Naive B cell (primary cell): ENCODE data around the gene DGKD. TPM values are rescaled to one million over a fixed set of nuclear protein-coding genes. Genes with fewer than 3 reads are reported as not detected.

Source experiments
- ATAC-seq, 2 donors: fragments of 150-1000 bp; cut with Tn5 transposase; 2 replicates each; pipeline ENCODE4 v1.10.0; 2021; ENCODE audit warnings: low read depth in 2 of 2, mild to moderate bottlenecking in 2 of 2, moderate library complexity in 2 of 2
- DNase-seq: peaks from one replicate; pipeline ENCODE4 v3.0.0; 2022
- H3K27ac Mint-ChIP-seq, 6 donors: one replicate each; pipeline ENCODE4 v1.8.0; 2020 to 2022; ENCODE audit warnings: mild to moderate bottlenecking in 6 of 6, mixed read lengths in 6 of 6, moderate library complexity in 5 of 6, inconsistent platforms in 2 of 6
- H3K27me3 Mint-ChIP-seq, 3 donors: one replicate each; pipeline ENCODE4 v1.8.0; 2021 to 2022; ENCODE audit warnings: mixed read lengths in 3 of 3, mild to moderate bottlenecking in 1 of 3
- H3K36me3 Mint-ChIP-seq, 2 donors: one replicate each; pipeline ENCODE4 v1.8.0; 2020 to 2022; ENCODE audit warnings: mixed read lengths in 2 of 2, inconsistent platforms in 1 of 2, mild to moderate bottlenecking in 1 of 2
- H3K4me1 Mint-ChIP-seq, 3 donors: one replicate each; pipeline ENCODE4 v1.8.0; 2020 to 2022; ENCODE audit warnings: mixed read lengths in 3 of 3, inconsistent platforms in 1 of 3, mild to moderate bottlenecking in 1 of 3, moderate library complexity in 1 of 3
- H3K4me3 Mint-ChIP-seq, 8 donors: one replicate each; pipeline ENCODE4 v1.8.0; 2020 to 2022; ENCODE audit warnings: mild to moderate bottlenecking in 8 of 8, mixed read lengths in 8 of 8, moderate library complexity in 8 of 8, inconsistent platforms in 2 of 8
- H3K9me3 Mint-ChIP-seq, 7 donors: one replicate each; pipeline ENCODE4 v1.8.0; 2020 to 2022; ENCODE audit warnings: mixed read lengths in 7 of 7, mild to moderate bottlenecking in 5 of 7, inconsistent platforms in 2 of 7, moderate library complexity in 1 of 7
- polyA plus RNA-seq, 6 donors: library from polyadenylated mRNA; unstranded; fragments of 300-500 nt; fragmentation: Illumina TruSeq; gene quantifications; one replicate each; pipeline ENCODE4 v1.2.3, GENCODE V29; 2021; ENCODE audit warnings: low read depth in 6 of 6

The DGKD gene
- polyA plus RNA-seq, 6 donors from 2014 or later, result 38.0 to 111 (median 67.7) TPM

DNA sequence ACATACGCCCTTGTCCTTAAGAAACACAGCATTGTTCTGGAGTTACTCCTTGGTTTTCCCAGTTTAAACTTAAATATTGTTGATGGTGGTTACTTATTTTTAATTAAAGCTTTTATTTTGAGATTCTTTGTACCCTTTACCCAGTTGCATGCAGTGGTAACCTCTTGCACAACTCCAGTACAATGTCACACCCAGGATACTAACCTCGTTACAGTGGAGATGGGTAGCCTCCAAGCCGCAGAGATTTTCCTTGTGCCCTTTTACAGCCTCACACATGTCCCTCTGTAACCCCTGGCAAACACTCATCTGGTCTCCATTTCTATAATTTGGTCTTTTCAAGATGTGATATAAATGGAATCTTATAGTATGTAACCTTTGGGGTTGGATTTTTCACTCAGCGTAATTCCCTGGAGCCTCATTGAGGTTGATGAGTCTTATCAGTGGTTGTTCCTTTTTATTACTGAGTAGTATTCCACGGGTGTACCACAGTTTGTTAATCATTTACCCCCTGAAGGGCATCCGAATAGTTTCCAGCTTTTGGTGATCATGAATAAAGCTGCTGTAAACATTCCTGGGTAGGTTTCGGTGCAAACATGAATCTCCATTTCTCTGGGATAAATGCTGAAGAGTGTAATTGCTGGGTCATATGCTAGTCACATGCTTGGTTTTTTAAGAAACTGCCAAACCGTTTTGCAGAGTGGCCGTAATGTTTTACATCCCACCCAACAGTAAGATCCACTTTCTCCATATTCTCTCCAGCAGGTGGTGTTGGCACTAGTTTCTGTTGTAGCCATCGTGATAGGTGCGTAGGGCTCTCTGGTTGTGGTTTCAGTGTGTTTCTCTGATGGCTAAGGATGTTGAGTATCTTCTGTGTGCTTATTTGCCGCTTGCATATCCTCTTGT is 68.6 kb downstream of the DGKD start:
- Mint-ChIP-seq H3K36me3 (peaks cover 5 to 12% of the 10 kb centered on the region in 2 donors), H3K27me3 (no peaks in the 10 kb centered on the region), H3K4me3 (peak overlapping the region in 7 of 8 donors; percentile 83 to 96 (median 95)), H3K4me1 (peaks cover 83 to 98% (median 90%) of the 10 kb centered on the region in 3 donors), H3K27ac (peak overlapping the region; percentile 95 to 99 (median 98)), H3K9me3 (peaks cover 0 to 2% (median 0%) of the 10 kb centered on the region in 7 donors)
- DNase-seq (no peak), ATAC-seq (no peak)

DNA sequence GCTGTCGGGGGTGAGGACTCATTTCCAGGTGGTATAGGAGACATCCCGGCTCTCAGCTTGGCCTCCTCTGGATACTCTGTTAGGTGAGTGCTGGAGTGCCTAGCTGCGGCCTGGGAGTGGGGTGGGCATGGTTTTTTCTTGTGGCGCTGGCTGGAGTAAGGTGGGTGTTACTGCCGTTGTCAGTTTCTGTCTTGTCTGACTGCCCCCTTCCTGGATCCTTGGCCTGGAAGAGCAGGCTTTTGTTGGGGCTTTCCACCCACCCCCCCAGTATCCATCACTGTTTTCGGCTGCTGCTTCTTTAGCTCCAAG is 69.2 kb downstream of the DGKD start:
- H3K36me3 Mint-ChIP-seq, result peaks cover 5 to 14% of the 10 kb centered on the region in 2 donors
- peak overlapping the region in 3 of 8 donors; percentile 8 to 81 (median 32) for H3K4me3 Mint-ChIP-seq
- H3K9me3 Mint-ChIP-seq, result peaks cover 0 to 2% (median 0%) of the 10 kb centered on the region in 7 donors
- H3K4me1 Mint-ChIP-seq, result peaks cover 80 to 98% (median 90%) of the 10 kb centered on the region in 3 donors
- ATAC-seq (no peak), DNase-seq (no peak)
- no peaks in the 10 kb centered on the region for H3K27me3 Mint-ChIP-seq
- peak overlapping the region; percentile 70 to 95 (median 92) for H3K27ac Mint-ChIP-seq

DNA sequence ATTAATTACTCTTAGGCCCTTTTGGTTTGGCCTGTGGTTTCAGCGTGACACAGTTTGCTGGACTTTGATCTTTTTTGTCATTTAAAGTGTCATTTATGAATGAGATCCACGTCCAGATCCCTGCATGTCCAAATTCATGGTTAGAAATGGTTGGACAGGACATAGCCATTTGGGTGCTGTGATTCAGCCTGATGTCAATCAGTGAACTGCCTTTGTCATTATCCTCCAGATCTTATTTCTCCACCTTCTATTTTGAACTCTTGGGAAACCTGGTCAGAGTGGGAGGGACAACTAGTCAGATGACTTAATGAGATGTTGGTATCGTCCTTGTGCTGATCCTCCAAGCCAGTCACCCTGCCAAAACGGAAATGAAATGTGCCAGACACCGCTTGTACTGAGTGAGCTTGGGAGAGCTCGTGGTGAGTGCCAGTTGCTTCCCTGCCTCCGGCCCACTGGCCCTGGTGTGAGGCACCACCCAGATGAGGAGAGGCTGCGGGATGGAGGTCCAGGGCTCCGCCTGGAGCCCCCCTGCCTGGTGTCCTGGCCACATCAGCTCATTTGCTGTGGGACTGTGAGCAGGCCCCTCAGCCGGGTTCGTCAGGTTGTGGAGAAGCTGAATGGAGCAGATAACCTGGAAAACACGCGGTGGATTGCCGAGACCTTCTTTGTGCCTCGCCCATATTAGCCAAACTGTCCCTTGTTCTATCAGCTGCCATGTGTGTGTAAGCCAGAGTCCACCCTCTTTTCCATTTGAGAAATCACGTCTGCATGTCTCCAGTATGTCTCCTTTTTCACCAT is 70.1 kb downstream of the DGKD start:
- ATAC-seq (no peak), DNase-seq (no peak)
- peak overlapping the region in 7 of 8 donors; percentile 16 to 81 (median 24) for H3K4me3 Mint-ChIP-seq
- H3K27me3 Mint-ChIP-seq, result no peaks in the 10 kb centered on the region
- peak overlapping the region; percentile 71 to 95 (median 91) for H3K27ac Mint-ChIP-seq
- peaks cover 0 to 2% (median 0%) of the 10 kb centered on the region in 7 donors for H3K9me3 Mint-ChIP-seq
- peaks cover 5 to 14% of the 10 kb centered on the region in 2 donors for H3K36me3 Mint-ChIP-seq
- H3K4me1 Mint-ChIP-seq, result peaks cover 78 to 95% (median 89%) of the 10 kb centered on the region in 3 donors

DNA sequence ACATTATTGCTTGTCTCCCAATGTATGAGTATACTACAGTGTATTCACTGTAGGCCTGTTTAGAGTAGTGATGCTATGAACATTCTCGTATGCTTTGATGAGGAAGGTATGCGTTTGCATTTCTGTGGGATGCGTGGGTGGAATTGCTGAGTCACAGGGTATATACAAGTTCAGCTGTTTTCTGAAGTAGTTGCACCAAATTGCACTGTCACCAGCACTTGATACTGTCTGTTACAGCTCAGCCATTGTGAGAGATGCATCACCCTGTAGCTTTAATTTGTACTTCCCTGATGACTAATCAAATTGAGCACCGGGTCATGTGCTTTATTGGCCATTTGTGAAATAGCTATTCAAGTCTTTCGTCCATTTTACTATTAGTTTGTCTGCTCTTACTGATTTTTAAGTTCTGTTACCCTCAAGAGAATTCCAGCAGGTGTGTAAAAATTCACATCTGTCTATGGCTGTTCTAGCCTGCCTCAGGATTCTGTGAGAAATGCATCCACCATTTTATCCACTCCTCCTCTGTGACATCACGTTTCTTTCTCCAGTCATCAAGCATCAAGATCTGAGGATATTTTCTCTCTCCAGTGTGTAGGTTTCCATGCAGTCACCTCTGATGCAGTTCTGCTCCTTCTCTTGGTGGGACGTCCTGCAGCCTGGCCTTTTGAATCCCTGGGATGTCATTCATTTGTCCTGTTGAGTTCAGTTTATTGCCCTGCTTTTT is 72.5 kb downstream of the DGKD start:
- no peak for ATAC-seq
- H3K9me3 Mint-ChIP-seq, result peaks cover 0 to 2% (median 0%) of the 10 kb centered on the region in 7 donors
- peak overlapping the region in 1 of 8 donors; percentile 57 for H3K4me3 Mint-ChIP-seq

DNA sequence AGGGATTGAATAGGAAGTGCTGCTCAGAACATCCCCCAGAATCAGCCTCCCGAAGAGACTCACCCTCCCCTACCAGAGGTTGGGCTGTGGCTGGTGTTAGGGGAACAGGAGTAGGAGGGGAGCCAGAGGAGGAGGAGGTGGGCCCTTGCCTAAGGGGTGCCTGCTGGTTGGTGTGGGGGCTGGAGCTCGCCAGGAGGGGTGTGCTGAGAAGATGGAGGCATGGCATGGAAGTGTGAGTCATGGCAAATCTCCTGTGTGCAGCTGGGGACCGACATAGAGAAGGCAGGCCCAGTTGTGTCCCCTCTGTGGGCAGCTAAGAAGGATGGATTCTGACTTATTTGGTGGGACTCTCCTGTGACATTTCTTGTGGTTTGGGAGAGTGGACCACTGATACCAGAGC is 73.7 kb downstream of the DGKD start:
- peak overlapping the region in 3 of 8 donors; percentile 12 to 56 (median 39) for H3K4me3 Mint-ChIP-seq

More for the DNA sequence above, 72.5 kb downstream of the DGKD start:
- Mint-ChIP-seq H3K36me3 (peaks cover 5 to 14% of the 10 kb centered on the region in 2 donors), H3K27ac (peak overlapping the region in 5 of 6 donors; percentile 3 to 95 (median 58)), H3K27me3 (no peaks in the 10 kb centered on the region), H3K4me1 (peaks cover 69 to 89% (median 85%) of the 10 kb centered on the region in 3 donors)
- no peak for DNase-seq

DNA sequence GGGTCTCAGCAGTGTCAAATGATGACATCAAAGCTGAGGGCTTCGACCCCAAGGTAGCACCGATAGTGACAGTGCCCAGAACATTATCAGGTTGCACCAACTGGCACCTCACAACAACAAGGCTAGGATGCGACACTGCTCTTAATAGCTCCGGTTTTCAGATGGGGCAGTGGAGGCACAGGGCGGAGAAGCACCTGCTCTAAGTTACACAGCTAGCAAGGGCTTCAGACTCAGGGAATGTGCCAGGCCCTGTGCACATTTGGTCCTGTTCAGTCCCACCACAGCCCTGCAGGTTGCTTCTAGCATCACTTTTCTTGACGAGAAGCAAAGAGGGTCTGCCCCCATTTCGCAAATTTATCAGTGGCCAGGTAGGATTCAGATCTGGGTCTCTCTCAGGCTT is 74.1 kb downstream of the DGKD start:
- Mint-ChIP-seq H3K27me3 (no peaks in the 10 kb centered on the region), H3K4me1 (peaks cover 66 to 85% (median 78%) of the 10 kb centered on the region in 3 donors)
- no peak for ATAC-seq

More for the DNA sequence above, 73.7 kb downstream of the DGKD start:
- peak overlapping the region in 4 of 6 donors; percentile 69 to 95 (median 81) for H3K27ac Mint-ChIP-seq
- H3K4me1 Mint-ChIP-seq, result peaks cover 66 to 85% (median 79%) of the 10 kb centered on the region in 3 donors
- peaks cover 9 to 19% of the 10 kb centered on the region in 2 donors for H3K36me3 Mint-ChIP-seq
- DNase-seq (no peak), ATAC-seq (no peak)
- no peaks in the 10 kb centered on the region for H3K27me3 Mint-ChIP-seq
- peaks cover 0 to 2% (median 0%) of the 10 kb centered on the region in 7 donors for H3K9me3 Mint-ChIP-seq

DNA sequence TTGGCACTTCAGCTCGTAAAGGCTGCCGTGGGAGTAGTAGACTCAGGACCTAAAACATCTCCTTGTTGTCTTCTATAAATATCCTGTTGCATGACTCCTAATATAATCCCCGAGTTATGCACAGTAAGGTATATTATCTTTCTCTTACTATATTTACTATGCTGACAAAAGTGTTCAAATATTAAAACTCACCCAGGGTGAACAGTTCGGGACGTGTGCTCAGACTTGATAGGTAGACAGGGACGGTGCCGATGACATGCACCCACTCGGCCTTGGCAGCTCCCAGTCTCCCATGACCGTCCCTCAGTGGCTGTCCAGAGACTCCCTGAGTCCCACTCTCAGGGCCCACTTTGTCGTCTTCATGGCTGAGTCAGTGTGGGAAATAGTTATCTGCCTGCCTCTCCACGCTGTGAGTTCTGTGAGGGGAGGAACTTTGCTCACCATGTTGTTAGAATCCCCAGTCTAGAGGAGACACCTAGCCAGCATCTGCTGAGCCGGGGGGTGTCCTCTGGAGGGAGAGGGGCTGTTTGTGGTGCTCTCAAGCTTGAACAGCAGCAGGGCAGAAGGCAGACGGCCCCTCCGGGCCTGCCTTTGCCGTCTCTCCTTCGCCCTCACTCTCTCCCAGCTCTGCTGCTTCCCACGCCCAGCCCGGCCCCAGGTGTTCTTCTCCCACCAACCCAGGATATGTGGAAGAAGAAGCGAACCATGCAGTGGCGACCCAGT is 75.0 kb downstream of the DGKD start:
- DNase-seq (no peak), ATAC-seq (no peak)
- Mint-ChIP-seq H3K36me3 (peaks cover 11 to 21% of the 10 kb centered on the region in 2 donors), H3K4me3 (no peak overlapping the region), H3K27me3 (no peaks in the 10 kb centered on the region), H3K27ac (peak overlapping the region; percentile 56 to 95 (median 75)), H3K9me3 (peaks cover 0 to 2% (median 0%) of the 10 kb centered on the region in 7 donors), H3K4me1 (peaks cover 62 to 85% (median 75%) of the 10 kb centered on the region in 3 donors)

More for the DNA sequence above, 74.1 kb downstream of the DGKD start:
- H3K27ac Mint-ChIP-seq, result peak overlapping the region in 2 of 6 donors; percentile 69 to 95
- peaks cover 0 to 2% (median 0%) of the 10 kb centered on the region in 7 donors for H3K9me3 Mint-ChIP-seq
- no peak for DNase-seq
- H3K36me3 Mint-ChIP-seq, result peaks cover 11 to 21% of the 10 kb centered on the region in 2 donors
- H3K4me3 Mint-ChIP-seq, result no peak overlapping the region

DNA sequence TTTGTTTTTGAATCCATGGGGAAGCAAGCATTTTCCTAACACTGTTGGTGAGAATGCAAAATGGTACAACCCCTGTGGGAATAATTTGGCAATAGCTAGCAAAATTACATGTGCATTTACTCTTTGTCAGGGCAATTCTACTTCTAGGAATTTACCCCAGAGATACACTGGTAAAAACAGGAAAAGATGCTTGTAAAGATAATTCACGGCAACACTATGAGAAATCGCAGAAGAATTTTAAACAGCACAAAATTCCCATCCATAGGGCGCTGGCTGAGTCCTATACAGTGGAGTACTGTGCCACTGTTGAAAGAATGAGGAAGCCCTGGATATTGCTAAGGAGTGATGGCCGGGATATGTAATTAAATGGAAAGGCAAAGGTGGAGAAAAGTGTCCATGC is 75.8 kb downstream of the DGKD start:
- Mint-ChIP-seq H3K27me3 (no peaks in the 10 kb centered on the region), H3K4me1 (peaks cover 66 to 91% (median 76%) of the 10 kb centered on the region in 3 donors), H3K4me3 (no peak overlapping the region), H3K36me3 (peaks cover 16 to 27% of the 10 kb centered on the region in 2 donors), H3K9me3 (peaks cover 0 to 2% (median 0%) of the 10 kb centered on the region in 7 donors), H3K27ac (peak overlapping the region in 3 of 6 donors; percentile 56 to 95 (median 74))
- ATAC-seq (no peak), DNase-seq (no peak)

DNA sequence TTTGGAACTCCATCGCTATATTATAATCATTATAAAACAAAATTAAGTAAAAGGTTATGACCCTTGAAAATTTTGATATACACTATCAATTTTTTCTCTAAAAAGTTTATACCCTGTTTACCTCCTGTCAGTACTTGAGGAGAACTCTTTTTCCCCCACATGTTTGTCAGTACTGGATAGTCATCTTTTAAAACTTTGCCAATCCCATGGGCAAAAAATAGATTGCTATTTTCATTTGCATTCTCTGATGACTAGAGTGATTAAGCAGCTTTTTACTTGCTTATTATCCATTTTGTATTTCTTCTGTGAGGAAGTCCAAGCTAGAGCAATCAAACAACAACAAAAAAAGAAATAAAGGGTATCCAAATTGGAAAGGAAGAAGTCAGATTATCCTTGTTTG is 76.4 kb downstream of the DGKD start:
- peak overlapping the region in 3 of 6 donors; percentile 40 to 95 (median 82) for H3K27ac Mint-ChIP-seq
- H3K9me3 Mint-ChIP-seq, result peaks cover 0 to 2% (median 0%) of the 10 kb centered on the region in 7 donors
- DNase-seq, result no peak
- H3K4me1 Mint-ChIP-seq, result peaks cover 65 to 94% (median 77%) of the 10 kb centered on the region in 3 donors
- H3K27me3 Mint-ChIP-seq, result no peaks in the 10 kb centered on the region
- ATAC-seq, result no peak
- no peak overlapping the region for H3K4me3 Mint-ChIP-seq
- peaks cover 16 to 27% of the 10 kb centered on the region in 2 donors for H3K36me3 Mint-ChIP-seq

DNA sequence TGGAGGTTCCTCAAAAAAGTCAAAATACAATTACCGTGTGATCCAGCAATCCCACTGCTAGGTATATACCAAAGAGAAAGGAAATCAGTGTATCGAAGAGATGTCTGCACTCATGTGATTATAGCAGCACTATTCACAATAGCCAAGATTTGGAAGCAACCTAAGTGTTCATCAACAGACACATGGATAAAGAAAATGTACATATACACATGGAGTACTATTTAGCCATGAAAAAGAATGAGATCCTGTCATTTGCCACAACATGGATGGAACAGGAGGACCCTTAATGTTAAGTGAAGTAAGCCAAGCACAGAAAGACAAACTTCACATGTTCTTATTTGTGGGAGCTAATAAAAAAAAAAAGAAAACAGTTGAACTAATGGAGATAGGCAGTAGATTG is 78.7 kb downstream of the DGKD start:
- H3K4me1 Mint-ChIP-seq, result peaks cover 48 to 72% (median 56%) of the 10 kb centered on the region in 3 donors
- peak overlapping the region in 4 of 6 donors; percentile 44 to 84 (median 50) for H3K27ac Mint-ChIP-seq
- H3K27me3 Mint-ChIP-seq, result no peaks in the 10 kb centered on the region
- H3K4me3 Mint-ChIP-seq, result no peak overlapping the region
- DNase-seq, result no peak
- no peak for ATAC-seq
- H3K9me3 Mint-ChIP-seq, result no peaks in the 10 kb centered on the region
- H3K36me3 Mint-ChIP-seq, result peaks cover 10 to 14% of the 10 kb centered on the region in 2 donors

DNA sequence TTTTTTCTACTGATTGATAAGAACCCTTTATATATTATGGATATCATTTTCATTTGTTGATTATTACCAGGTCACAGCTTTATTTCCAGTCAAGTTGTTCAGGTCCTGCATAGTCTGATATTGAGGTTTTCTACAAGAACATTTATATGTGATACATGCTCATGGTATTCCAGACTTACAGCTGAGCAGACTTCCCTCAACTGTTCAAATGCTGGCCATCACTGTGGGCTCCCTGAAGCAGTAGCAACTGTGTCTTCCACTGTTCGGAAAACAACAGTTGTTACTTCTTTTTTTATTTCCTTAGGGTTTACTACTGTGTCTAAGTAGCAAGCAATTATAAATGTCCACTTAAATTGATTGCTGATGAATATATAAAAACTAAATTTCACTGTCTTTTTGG is 79.5 kb downstream of the DGKD start:
- no peaks in the 10 kb centered on the region for H3K27me3 Mint-ChIP-seq
- DNase-seq, result no peak
- H3K4me1 Mint-ChIP-seq, result peaks cover 45 to 68% (median 50%) of the 10 kb centered on the region in 3 donors
- H3K4me3 Mint-ChIP-seq, result no peak overlapping the region
- peaks cover 13 to 16% of the 10 kb centered on the region in 2 donors for H3K36me3 Mint-ChIP-seq
- peak overlapping the region in 4 of 6 donors; percentile 20 to 84 (median 63) for H3K27ac Mint-ChIP-seq
- no peak for ATAC-seq
- no peaks in the 10 kb centered on the region for H3K9me3 Mint-ChIP-seq
